Common myeloid progenitor, CD34-positive (primary cell): ENCODE data around the gene WAPL.
A peak's percentile ranks its signal among the peaks of the same experiment; 100 is the strongest.
"Not testable (repeated sequence)": the region's sequence is repeated elsewhere in the genome, so short reads cannot be mapped to it uniquely, and the experiment has no call there.

Source experiments
- CTCF ChIA-PET: fragments of 350-600 bp; sonication (Branson Sonifier 250); formaldehyde crosslinking; loops from one replicate; lab custom pipeline; 2021; ENCODE audit warnings: antibody characterized with exemption; lab: Charles Lee
- POLR2A ChIA-PET: fragments of 350-600 bp; sonication (Branson Sonifier 250); formaldehyde crosslinking; loops from one replicate; lab custom pipeline; 2021; ENCODE audit warnings: antibody characterized with exemption; lab: Charles Lee
- DNase-seq, 3 donors: peaks; one replicate each; pipeline versions ENCODE4 v3.0.0 to v3.0.0-alpha.2; 2013
- H3K27ac ChIP-seq, 2 experiments: 1 replicate in 1 of 2; 2 replicates in 1 of 2; pipeline ENCODE4 v1.7.0; 2013; ENCODE audit warnings: inconsistent platforms in 2 of 2, low read length in 2 of 2, mild to moderate bottlenecking in 2 of 2, low read depth in 1 of 2, moderate library complexity in 1 of 2; ENCODE audit not compliant: severe bottlenecking in 2 of 2, insufficient read depth in 1 of 2, poor library complexity in 1 of 2
- H3K27me3 ChIP-seq, 5 experiments: replicated peaks in 2 of 5; 1 replicate in 3 of 5; 2 replicates in 2 of 5; pipeline versions ENCODE4 v1.6.1 to v1.7.0; 2013; ENCODE audit warnings: low read length in 4 of 5, mild to moderate bottlenecking in 2 of 5, moderate library complexity in 2 of 5, inconsistent platforms in 1 of 5; ENCODE audit not compliant: insufficient read depth in 5 of 5, control insufficient read depth in 4 of 5
- H3K36me3 ChIP-seq, 4 experiments: 1 replicate in 2 of 4; 2 replicates in 2 of 4; pipeline versions ENCODE4 v1.6.1 to v1.7.0; 2013; ENCODE audit warnings: low read length in 3 of 4, control low read depth in 1 of 4, mild to moderate bottlenecking in 1 of 4; ENCODE audit not compliant: control insufficient read depth in 4 of 4, insufficient read depth in 4 of 4
- H3K4me1 ChIP-seq, 4 experiments: 1 replicate in 3 of 4; 2 replicates in 1 of 4; pipeline versions ENCODE4 v1.6.1 to v1.7.1; 2013; ENCODE audit warnings: low read length in 3 of 4, mild to moderate bottlenecking in 3 of 4, control low read depth in 1 of 4, inconsistent platforms in 1 of 4, moderate library complexity in 1 of 4; ENCODE audit not compliant: control insufficient read depth in 4 of 4, insufficient read depth in 4 of 4; ENCODE audit errors: control extremely low read depth in 1 of 4
- H3K4me3 ChIP-seq, 7 experiments: 1 replicate in 4 of 7; 2 replicates in 3 of 7; pipeline versions ENCODE4 v1.5.1 to v1.7.0; 2013; ENCODE audit warnings: mild to moderate bottlenecking in 7 of 7, low read length in 6 of 7, moderate library complexity in 6 of 7, inconsistent platforms in 2 of 7, low read depth in 2 of 7, control low read depth in 1 of 7; ENCODE audit not compliant: insufficient read depth in 4 of 7, control insufficient read depth in 1 of 7; ENCODE audit errors: extremely low read depth in 1 of 7
- H3K9me3 ChIP-seq, 5 experiments: 1 replicate in 4 of 5; 2 replicates in 1 of 5; pipeline versions ENCODE4 v1.6.1 to v1.7.1; 2013; ENCODE audit warnings: low read length in 4 of 5, mild to moderate bottlenecking in 2 of 5, inconsistent platforms in 1 of 5, low read depth in 1 of 5, moderate library complexity in 1 of 5; ENCODE audit not compliant: control insufficient read depth in 4 of 5, insufficient read depth in 2 of 5; ENCODE audit errors: control extremely low read depth in 1 of 5
- WGBS: methylation state at CpG from one replicate; pipeline ENCODE4 v1.1.5; 2013; ENCODE audit not compliant: insufficient coverage; 5-methylcytosine and 5-hydroxymethylcytosine counted together

The WAPL gene

GRCh38 chr10:86525713-86526112 is 4.1 kb upstream of the WAPL start:
- POLR2A ChIA-PET, H3K9me3 ChIP-seq, H3K36me3 ChIP-seq, H3K4me3 ChIP-seq, H3K27me3 ChIP-seq, DNase-seq, H3K27ac ChIP-seq: not testable (repeated sequence)
- CTCF ChIA-PET, result interaction anchor here (1.0 kb wide), 1 partner anchor 16 kb away, joined by 3 read pairs; no protein-coding TSS in a partner anchor
- no CpG with 5 or more reads among the region's 6 CpGs for WGBS
- H3K4me1 ChIP-seq, result peaks cover 0 to 24% (median 10%) of the 10 kb centered on the region in 4 experiments

- ChIA-PET POLR2A (no interaction called here), CTCF (interaction anchor here (1.5 kb wide), 1 partner anchor 61 kb away, joined by 6 read pairs; no protein-coding TSS in a partner anchor)
- no peak for DNase-seq
- Histone ChIP-seq H3K9me3 (no peaks in the 10 kb centered on the region), H3K4me1 (peaks cover 5 to 37% (median 19%) of the 10 kb centered on the region in 4 experiments), H3K36me3 (peaks cover 0 to 2% (median 0%) of the 10 kb centered on the region in 4 experiments), H3K27me3 (no peaks in the 10 kb centered on the region), H3K27ac (no peak overlapping the region), H3K4me3 (no peak overlapping the region)
- 60% methylated on average over 1 of the region's 1 CpG for WGBS
Measured at GRCh38 chr10:86524225-86524962, 2.8 kb upstream of the WAPL start.

GRCh38 chr10:86523348-86523747 is 1.8 kb upstream of the WAPL start:
- Histone ChIP-seq H3K27me3 (no peaks in the 10 kb centered on the region), H3K36me3 (peaks cover 0 to 3% (median 2%) of the 10 kb centered on the region in 4 experiments), H3K9me3 (no peaks in the 10 kb centered on the region), H3K27ac (no peak overlapping the region), H3K4me3 (no peak overlapping the region), H3K4me1 (peaks cover 5 to 40% (median 21%) of the 10 kb centered on the region in 4 experiments)
- 100% methylated on average over 1 of the region's 1 CpG for WGBS
- no peak for DNase-seq
- CTCF ChIA-PET, result interaction anchor here (1.5 kb wide), 1 partner anchor 62 kb away, joined by 6 read pairs; no protein-coding TSS in a partner anchor
- POLR2A ChIA-PET, result no interaction called here

GRCh38 chr10:86522510-86522855 is 891 bp upstream of the WAPL start:
- 50% methylated on average over 5 of the region's 11 CpGs for WGBS
- POLR2A ChIA-PET, result no interaction called here

GRCh38 chr10:86520871-86521677 is 518 bp downstream of the WAPL start:
- Histone ChIP-seq H3K36me3 (peaks cover 3 to 24% (median 8%) of the 10 kb centered on the region in 4 experiments), H3K27ac (peak overlapping the region; percentile 84 to 93)
- WGBS, result under 1% methylated on average over 57 of the region's 70 CpGs

More at GRCh38 chr10:86522510-86522855, 891 bp upstream of the WAPL start:
- Histone ChIP-seq H3K9me3 (no peaks in the 10 kb centered on the region), H3K4me3 (peak overlapping the region in 6 of 7 experiments; percentile 84 to 94 (median 91)), H3K36me3 (peaks cover 0 to 12% (median 3%) of the 10 kb centered on the region in 4 experiments), H3K27me3 (no peaks in the 10 kb centered on the region), H3K4me1 (peaks cover 5 to 40% (median 21%) of the 10 kb centered on the region in 4 experiments), H3K27ac (peak overlapping the region in 1 of 2 experiments; percentile 5)
- peak in 1 of 3 donors; percentile 50 for DNase-seq
- CTCF ChIA-PET, result no interaction called here

GRCh38 chr10:86518781-86519180 is 2.8 kb downstream of the WAPL start:
- DNase-seq, result no peak
- Histone ChIP-seq H3K27ac (peak overlapping the region in 1 of 2 experiments; percentile 1), H3K27me3 (no peaks in the 10 kb centered on the region), H3K4me3 (no peak overlapping the region), H3K4me1 (peaks cover 5 to 33% (median 22%) of the 10 kb centered on the region in 4 experiments), H3K36me3 (peaks cover 8 to 38% (median 24%) of the 10 kb centered on the region in 4 experiments), H3K9me3 (no peaks in the 10 kb centered on the region)
- no CpG with 5 or more reads among the region's 3 CpGs for WGBS
- CTCF ChIA-PET, result interaction anchor here (0.7 kb wide), 1 partner anchor 10 kb away, joined by 3 read pairs; no protein-coding TSS in a partner anchor
- POLR2A ChIA-PET, result interaction anchor here (0.6 kb wide), 1 partner anchor 25 kb away, joined by 3 read pairs; no protein-coding TSS in a partner anchor

More at GRCh38 chr10:86520871-86521677, 518 bp downstream of the WAPL start:
- ChIA-PET CTCF (no interaction called here), POLR2A (no interaction called here)
- peak in 1 of 3 donors; percentile 6 for DNase-seq
- H3K27me3 ChIP-seq, result no peaks in the 10 kb centered on the region
- H3K9me3 ChIP-seq, result no peaks in the 10 kb centered on the region
- H3K4me1 ChIP-seq, result peaks cover 5 to 40% (median 21%) of the 10 kb centered on the region in 4 experiments
- H3K4me3 ChIP-seq, result peak overlapping the region; percentile 84 to 95 (median 92)
